A549 (cell line): Measurements from ENCODE around the gene BBX.

Experiments used
- CHD2 ChIP-seq: fragments of 150-350 bp; IDR thresholded peaks from 2 replicates; pipeline ENCODE4 v1.6.1; 2014; ENCODE audit warnings: low read length; ENCODE audit not compliant: partially characterized antibody
- CTCF ChIP-seq: fragments of >200 bp; sonication (Bioruptor Twin); formaldehyde crosslinking; IDR thresholded peaks from 3 replicates; pipeline ENCODE4 v1.5.1; 2016
- EP300 ChIP-seq, 2 experiments: fragments of >200 bp; sonication (Bioruptor Twin); formaldehyde crosslinking; IDR thresholded peaks; 2 replicates in 1 of 2; 3 replicates in 1 of 2; pipeline ENCODE4 v1.6.1; 2016 to 2017
- HEYL ChIP-seq: fragments of 250-450 bp; sonication (Bioruptor Pico); IDR thresholded peaks from 2 replicates; pipeline ENCODE4 v1.8.0; 2021; ENCODE audit warnings: mild to moderate bottlenecking, moderate library complexity
- KDM5A ChIP-seq: fragments of 200-600 bp; sonication (generic); IDR thresholded peaks from 2 replicates; pipeline ENCODE4 v1.6.1; 2016; ENCODE audit warnings: antibody characterized with exemption, mild to moderate bottlenecking
- MYC ChIP-seq: IDR thresholded peaks from 2 replicates; pipeline ENCODE4 v1.6.1; 2012; ENCODE audit warnings: mild to moderate bottlenecking, inconsistent platforms, low read length, improper control_type of control experiment, borderline replicate concordance
- NPAS2 ChIP-seq: fragments of 250-450 bp; sonication (Bioruptor Pico); IDR thresholded peaks from 2 replicates; pipeline ENCODE4 v1.8.0; 2022; ENCODE audit warnings: mild to moderate bottlenecking, moderate library complexity, borderline replicate concordance
- RCOR1 ChIP-seq: fragments of 150-350 bp; IDR thresholded peaks from 2 replicates; pipeline ENCODE4 v1.6.1; 2014; ENCODE audit warnings: antibody characterized with exemption, low read length, low read depth
- USF2 ChIP-seq: fragments of 450-650 bp; IDR thresholded peaks from 2 replicates; pipeline ENCODE4 v1.6.1; 2014; ENCODE audit warnings: antibody characterized with exemption

- TF ChIP-seq CTCF (no peak), USF2 (no peak), MYC (no peak), KDM5A (no peak), NPAS2 (CRISPR knock-in tag) (no peak), EP300 (IDR thresholded peaks at IDR 0.05) (no peak), HEYL (CRISPR knock-in tag) (no peak), CHD2 (no peak), RCOR1 (no peak)
Observed at GRCh38 chr3:107531917-107532469, 9.2 kb downstream of the BBX start.
